ENCODE measurements around the gene NCAPG.

NCAPG gene

DNA sequence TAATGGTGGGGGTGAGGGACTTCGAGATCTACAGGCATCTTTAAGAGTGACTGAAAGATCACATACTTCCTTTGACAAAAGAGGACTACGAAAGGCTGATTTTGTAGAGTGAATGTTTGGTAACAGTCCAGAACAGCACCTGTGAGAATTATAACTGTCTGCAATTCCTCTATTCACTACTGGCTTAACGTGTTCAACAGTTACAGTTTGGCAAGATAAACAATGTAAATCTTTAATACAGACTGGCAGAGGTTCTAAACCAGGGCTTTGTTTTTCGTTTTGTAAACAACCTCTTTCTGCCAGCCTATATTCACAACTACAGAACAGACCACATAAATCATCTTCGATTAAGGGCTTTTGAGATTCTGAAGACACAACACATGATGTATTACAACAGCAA is 66.9 kb downstream of the NCAPG start:
- no peak for TF ChIP-seq ZFX (IDR thresholded peaks at IDR 0.05)
- TF ChIP-seq, protein P1, sequence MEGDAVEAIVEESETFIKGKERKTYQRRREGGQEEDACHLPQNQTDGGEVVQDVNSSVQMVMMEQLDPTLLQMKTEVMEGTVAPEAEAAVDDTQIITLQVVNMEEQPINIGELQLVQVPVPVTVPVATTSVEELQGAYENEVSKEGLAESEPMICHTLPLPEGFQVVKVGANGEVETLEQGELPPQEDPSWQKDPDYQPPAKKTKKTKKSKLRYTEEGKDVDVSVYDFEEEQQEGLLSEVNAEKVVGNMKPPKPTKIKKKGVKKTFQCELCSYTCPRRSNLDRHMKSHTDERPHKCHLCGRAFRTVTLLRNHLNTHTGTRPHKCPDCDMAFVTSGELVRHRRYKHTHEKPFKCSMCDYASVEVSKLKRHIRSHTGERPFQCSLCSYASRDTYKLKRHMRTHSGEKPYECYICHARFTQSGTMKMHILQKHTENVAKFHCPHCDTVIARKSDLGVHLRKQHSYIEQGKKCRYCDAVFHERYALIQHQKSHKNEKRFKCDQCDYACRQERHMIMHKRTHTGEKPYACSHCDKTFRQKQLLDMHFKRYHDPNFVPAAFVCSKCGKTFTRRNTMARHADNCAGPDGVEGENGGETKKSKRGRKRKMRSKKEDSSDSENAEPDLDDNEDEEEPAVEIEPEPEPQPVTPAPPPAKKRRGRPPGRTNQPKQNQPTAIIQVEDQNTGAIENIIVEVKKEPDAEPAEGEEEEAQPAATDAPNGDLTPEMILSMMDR (conservative IDR thresholded peaks at IDR 0.05) = no peak
- no peak overlapping the region for H3K27ac ChIP-seq

DNA sequence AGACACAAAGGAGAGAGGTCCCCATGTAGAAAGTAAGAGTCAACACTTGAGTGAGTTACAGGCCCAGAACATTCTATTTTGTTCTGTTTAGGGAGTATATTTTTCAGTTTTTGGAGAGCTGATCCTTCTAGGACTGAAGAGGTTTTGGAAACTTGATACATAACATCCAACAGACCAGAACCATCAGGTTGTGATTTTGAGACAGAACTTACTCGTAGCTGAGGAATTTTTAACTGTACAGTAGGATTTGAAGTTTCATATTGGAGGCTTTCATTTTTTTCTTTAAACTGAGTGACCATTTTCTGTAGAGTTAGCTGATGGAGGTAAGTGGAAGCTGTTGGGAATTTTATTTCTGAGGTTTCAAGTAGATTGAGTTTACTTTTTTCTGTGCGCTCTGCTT is 73.3 kb downstream of the NCAPG start:
- H3K27ac ChIP-seq = no peak overlapping the region
- TF ChIP-seq ZFX (IDR thresholded peaks at IDR 0.05) = no peak
- TF ChIP-seq, protein P1 (conservative IDR thresholded peaks at IDR 0.05) = no peak

DNA sequence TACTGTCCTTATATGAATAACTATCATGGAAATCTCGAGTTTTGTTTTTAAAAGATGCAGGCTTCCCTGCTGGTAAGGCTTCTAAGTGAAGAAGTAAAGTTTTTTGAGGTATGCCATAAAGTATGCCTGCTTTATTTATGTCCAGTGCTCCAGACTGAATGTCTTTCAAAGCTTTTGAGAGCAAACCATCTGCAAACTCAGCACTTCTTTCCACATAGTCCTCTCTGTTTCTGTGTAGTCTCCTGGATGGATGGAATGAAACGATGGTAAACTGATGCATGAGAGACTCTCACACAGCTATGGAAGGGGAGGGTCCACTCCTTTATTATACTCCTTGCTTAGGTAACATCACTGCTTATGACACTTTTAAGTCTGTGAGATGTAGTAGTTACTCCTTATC is 73.7 kb downstream of the NCAPG start:
- H3K27ac ChIP-seq = no peak overlapping the region
- TF ChIP-seq, protein P1 (conservative IDR thresholded peaks at IDR 0.05) = no peak
- no peak for TF ChIP-seq ZFX (IDR thresholded peaks at IDR 0.05)

DNA sequence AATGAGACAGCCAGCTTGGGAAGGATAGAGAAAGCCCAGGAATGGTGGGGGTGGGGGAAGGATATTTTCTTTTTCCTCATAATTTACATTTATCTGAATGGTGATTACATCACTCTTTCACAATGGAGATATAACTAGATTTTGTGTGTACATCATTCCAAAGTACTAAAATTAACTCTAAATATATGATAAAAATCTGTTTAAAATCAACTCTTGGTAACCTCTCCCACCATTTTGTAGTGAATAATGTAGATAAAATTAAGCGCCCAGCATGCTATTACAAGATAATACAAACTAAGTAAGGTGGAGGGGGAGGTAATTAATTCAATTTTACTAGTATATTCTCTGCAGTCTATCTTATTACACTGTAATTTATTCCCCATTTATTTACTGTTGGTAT is 78.9 kb downstream of the NCAPG start:
- no peak for TF ChIP-seq ZFX (IDR thresholded peaks at IDR 0.05)
- TF ChIP-seq, protein P1 (conservative IDR thresholded peaks at IDR 0.05) = no peak
- no peak overlapping the region for H3K27ac ChIP-seq

DNA sequence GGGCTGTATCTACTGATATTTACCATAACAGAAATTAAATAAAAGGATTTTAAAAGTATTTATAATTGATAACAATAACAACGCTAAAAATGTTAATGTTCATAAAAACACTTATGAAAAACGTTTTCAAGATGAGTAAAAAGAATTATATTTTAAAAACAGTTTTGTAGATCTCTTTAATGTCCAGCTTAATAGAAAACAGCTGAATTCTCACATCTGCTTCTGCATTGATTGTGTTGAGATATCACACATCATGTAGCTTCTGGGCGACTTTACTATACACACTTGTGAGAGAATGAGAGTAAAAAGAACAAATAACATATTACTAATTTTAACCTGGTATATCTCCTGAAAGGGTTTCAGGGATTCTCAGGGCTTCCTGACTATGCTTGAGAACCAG is 83.6 kb downstream of the NCAPG start:
- TF ChIP-seq, protein P1 (conservative IDR thresholded peaks at IDR 0.05) = no peak
- no peak for TF ChIP-seq ZFX (IDR thresholded peaks at IDR 0.05)
- no peak overlapping the region for H3K27ac ChIP-seq
